HG03175 (cell line): ENCODE data around the gene TM7SF2.
A peak's percentile ranks its signal among the peaks of the same experiment; 100 is the strongest.

Experiments used
- ATAC-seq: cut with Tn5 transposase; IDR thresholded peaks from one replicate; pipeline ENCODE4 v1.9.1; 2021; ENCODE audit warnings: mild to moderate bottlenecking, moderate library complexity; ENCODE audit not compliant: unreplicated experiment

Gene TM7SF2

DNA sequence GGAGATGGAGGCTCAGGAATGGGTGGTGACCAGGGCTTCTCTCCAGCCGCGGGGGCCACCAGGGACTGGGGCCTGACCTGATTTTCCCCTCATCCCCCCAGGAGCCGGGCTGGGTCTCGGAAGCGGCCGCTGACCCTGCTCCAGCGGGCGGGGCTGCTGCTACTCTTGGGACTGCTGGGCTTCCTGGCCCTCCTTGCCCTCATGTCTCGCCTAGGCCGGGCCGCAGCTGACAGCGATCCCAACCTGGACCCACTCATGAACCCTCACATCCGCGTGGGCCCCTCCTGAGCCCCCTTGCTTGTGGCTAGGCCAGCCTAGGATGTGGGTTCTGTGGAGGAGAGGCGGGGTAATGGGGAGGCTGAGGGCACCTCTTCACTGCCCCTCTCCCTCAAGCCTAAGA lies 23.8 kb upstream of the TM7SF2 start:
- ATAC-seq: no peak

DNA sequence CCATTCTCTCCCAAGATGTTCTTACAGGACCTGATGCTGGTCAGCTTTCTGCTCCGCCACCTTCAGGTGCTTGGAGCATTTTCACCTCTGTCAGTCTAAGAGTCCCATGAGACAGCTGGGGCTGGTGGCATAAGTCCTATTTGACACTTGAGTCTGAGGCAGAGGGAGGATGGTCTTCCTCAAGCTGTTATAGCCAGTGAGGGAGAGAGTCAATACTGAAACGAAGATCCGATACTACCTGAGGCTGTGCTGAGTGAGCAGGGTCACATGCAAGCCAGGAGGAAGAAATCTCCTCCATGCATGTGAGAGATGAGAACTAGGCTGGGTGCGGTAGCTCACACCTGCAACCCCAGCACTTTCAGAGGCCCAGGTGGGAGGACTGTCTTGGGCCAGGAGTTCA lies 22.1 kb upstream of the TM7SF2 start:
- ATAC-seq: no peak

DNA sequence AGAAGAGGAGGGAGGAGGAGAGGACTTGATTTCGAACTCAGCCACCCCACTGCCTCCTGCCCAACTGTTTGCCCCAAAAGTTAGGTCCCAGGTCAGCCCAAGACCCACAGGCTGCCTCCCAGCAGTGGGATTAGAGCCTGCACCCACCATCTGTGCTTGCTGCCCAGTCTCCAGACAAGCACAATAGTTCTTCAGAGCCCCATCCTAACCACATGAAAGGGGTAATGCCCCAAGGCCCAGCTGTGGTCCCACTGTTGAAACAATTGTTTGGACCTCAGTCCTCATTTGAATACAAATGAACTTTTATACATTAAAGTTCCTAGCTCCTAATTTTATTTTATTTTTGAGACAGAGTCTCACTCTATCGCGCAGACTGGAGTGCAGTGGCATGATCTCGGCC lies 21.0 kb upstream of the TM7SF2 start:
- ATAC-seq: no peak

- no peak for ATAC-seq
These were observed 16.2 kb upstream of the TM7SF2 start for GRCh38 chr11:65095427-65095826.

GRCh38 chr11:65095974-65096806 lies 15.5 kb upstream of the TM7SF2 start, which contains the start of gene VPS51:
TSS of gene VPS51 (plus strand) at chr11:65096214. CDS start at chr11:65096251, 37 bp downstream.
- ATAC-seq: peak; percentile 92

DNA sequence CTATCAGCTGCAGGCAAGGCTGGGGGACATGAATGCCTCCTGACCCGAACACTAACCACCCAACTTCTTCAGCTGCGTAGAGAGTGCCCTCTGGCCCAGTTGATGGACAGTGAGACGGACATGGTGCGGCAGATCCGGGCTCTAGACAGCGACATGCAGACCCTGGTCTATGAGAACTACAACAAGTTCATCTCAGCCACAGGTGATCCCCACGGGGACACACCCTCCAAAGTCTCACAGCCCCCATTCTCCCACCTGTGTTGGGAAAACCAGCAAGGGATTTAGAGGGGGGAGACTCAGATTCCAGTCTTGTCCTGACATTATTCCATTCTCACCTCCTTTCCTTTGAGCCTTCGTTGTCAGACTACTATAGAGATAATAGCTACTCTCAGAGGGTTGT lies 14.7 kb upstream of the TM7SF2 start:
- no peak for ATAC-seq

- ATAC-seq: no peak
These were observed 10.9 kb upstream of the TM7SF2 start for GRCh38 chr11:65100674-65101350.

GRCh38 chr11:65102142-65103095 lies 9.3 kb upstream of the TM7SF2 start:
- ATAC-seq: no peak

DNA sequence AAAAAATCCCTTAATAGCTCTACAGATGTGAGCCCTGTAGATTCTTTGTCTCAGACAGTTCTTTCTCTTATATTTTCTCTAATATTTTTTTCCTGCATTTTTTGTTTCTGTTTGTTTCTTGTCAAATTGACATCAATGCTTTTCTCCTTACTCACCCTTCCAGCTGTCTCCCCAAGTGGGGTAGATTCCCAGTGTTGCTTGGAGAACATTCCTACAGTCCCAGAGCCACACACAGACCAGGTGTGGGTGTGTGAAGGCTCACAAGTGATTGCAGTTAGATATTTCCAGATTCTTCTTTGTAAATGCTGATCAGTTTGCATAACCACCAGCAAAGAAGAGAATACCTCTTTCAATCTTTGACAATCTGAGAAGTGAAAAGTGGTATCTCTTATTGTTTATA lies 8.2 kb upstream of the TM7SF2 start:
- ATAC-seq: no peak

DNA sequence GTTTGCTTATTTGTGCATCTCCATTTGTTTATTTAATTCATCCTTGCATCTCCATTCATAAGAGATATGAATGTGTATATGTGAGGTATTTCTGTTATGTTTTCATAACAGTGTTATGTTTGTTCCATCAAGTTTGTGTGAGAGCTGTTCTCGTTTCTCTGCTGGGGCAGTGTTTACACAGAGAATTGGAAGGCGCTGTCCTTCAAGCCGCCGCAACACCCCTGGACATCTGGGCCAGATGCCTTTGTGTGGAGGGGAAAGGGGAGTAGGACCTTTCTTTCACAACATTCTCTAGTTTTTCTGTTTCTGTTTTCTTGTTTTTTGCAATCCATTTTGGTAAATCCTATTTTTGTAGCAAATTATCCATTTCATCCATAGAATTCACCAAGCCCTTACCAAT lies 7.0 kb upstream of the TM7SF2 start:
- ATAC-seq: no peak

DNA sequence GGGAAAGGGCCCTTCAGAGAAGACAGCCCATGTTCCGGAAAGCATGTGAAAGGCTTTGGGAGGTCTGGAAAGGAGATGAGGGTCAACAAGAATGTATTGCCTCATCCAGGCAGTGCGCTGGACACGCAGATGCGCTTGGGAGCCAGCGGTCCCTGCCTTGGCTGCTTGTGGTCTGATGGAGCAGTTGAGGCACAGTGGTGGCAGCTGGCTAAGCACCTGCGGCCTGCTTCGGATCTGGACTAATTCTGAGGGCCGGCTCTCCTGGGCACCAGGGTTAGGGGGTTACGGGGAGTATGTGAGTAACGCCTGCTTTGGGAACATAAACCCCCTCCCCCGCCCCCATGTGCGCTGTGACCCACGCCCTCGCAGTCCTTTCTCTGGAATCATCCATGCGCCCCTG lies 4.6 kb upstream of the TM7SF2 start:
- ATAC-seq: no peak

DNA sequence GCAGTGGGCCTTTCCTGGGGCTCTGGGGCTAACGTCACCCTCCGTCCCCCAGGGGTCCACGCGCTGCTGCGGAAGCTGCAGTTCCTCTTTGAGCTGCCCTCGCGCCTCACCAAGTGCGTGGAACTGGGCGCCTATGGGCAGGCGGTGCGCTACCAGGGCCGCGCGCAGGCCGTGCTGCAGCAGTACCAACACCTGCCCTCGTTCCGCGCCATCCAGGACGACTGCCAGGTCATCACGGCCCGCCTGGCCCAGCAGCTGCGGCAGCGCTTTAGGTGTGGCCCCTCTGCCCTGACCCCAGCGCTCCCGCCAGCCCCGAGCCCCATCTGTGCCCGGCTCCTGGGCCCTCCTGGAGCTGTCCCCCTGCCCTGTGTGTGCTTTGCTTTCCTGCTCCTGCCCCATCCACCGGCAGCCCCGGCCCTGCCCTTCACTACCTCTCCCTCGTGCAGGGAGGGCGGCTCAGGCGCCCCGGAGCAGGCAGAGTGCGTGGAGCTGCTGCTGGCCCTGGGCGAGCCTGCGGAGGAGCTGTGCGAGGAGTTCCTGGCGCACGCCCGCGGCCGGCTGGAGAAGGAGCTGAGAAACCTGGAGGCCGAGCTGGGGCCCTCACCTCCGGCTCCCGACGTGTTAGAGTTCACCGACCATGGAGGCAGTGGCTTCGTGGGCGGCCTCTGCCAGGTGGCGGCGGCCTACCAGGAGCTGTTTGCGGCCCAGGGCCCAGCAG lies 3.8 kb upstream of the TM7SF2 start:
- no peak for ATAC-seq

- no peak for ATAC-seq
These were observed 3.1 kb upstream of the TM7SF2 start for GRCh38 chr11:65108469-65109123.

- no peak for ATAC-seq
These were observed 2.2 kb upstream of the TM7SF2 start for GRCh38 chr11:65109231-65110198.

- no peak for ATAC-seq
These were observed 1.3 kb upstream of the TM7SF2 start for GRCh38 chr11:65110354-65110861.

- no peak for ATAC-seq
These were observed 421 bp upstream of the TM7SF2 start for GRCh38 chr11:65111159-65111743.

DNA sequence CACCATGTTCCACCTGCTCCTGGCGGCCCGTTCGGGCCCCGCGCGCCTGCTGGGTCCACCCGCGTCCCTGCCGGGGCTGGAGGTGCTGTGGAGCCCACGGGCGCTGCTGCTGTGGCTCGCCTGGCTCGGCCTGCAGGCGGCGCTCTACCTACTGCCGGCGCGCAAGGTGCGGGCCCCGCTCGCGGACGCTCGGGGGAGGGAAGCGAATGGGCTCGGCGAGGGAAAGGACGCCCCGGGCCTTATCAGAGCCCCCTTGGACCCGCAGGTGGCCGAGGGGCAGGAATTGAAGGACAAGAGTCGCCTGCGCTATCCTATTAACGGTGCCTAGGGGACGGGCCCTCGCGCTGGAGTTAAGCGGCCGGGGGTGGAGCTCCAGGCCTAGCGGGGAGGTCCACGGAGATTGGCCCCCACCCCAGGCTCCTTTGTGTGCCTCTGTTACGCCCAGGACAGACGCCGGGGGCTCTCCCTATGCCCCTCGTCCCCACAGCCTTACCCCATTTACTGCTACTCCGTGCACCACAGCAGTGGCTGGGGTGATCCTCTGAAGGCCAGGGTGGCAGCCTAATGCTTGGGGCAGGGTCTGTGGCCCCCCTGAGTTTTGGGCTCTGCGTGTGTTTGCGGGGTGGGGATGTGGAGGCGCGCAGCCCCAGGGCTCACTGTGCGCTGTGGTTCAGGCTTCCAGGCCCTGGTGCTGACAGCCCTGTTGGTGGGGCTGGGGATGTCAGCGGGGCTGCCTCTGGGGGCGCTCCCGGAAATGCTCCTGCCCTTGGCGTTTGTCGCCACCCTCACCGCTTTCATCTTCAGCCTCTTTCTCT lies 1.1 kb downstream of the TM7SF2 start:
- peak; percentile 38 for ATAC-seq
